ENCODE results near the gene SRPK2.

DNA sequence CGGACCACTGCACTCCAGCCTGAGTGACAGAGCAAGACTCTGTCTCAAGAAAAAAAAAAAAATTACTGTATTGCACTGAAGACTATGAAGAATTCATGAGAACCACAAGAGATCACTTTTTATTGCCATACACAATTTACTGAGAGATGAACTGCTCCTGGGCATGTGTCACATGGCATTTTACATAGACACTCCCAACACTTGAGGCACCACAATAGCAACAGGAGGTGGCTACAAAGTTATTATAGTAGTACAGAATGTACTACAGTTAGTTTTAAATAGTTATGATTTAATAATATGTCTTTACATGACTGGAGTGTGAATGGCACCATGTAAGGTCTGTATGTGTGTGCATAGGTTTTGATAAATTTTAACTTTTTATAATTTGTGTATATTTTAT, 304.1 kb downstream of the SRPK2 start:
- TF ChIP-seq, protein P1, sequence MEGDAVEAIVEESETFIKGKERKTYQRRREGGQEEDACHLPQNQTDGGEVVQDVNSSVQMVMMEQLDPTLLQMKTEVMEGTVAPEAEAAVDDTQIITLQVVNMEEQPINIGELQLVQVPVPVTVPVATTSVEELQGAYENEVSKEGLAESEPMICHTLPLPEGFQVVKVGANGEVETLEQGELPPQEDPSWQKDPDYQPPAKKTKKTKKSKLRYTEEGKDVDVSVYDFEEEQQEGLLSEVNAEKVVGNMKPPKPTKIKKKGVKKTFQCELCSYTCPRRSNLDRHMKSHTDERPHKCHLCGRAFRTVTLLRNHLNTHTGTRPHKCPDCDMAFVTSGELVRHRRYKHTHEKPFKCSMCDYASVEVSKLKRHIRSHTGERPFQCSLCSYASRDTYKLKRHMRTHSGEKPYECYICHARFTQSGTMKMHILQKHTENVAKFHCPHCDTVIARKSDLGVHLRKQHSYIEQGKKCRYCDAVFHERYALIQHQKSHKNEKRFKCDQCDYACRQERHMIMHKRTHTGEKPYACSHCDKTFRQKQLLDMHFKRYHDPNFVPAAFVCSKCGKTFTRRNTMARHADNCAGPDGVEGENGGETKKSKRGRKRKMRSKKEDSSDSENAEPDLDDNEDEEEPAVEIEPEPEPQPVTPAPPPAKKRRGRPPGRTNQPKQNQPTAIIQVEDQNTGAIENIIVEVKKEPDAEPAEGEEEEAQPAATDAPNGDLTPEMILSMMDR (IDR thresholded peaks at IDR 0.05; ENCODE audit: low read depth, low read length): no peak
- TF ChIP-seq POLR2A (IDR thresholded peaks at IDR 0.05; ENCODE audit: extremely low read depth, insufficient read length): no peak
- TF ChIP-seq MYC (IDR thresholded peaks at IDR 0.05; ENCODE audit: low read depth, low read length): no peak

All from NB4 (cell line).